HG02970 (cell line): ENCODE measurements around the gene KIAA1549.

Experiments
- ATAC-seq: cut with Tn5 transposase; IDR thresholded peaks from one replicate; pipeline ENCODE4 v1.9.1; 2021; ENCODE audit warnings: mild to moderate bottlenecking, moderate library complexity, moderate number of reproducible peaks; ENCODE audit not compliant: unreplicated experiment, low FRiP score

KIAA1549 gene

GRCh38 chr7:138913783-138914182, 67.4 kb downstream of the KIAA1549 start:
- no peak for ATAC-seq

DNA sequence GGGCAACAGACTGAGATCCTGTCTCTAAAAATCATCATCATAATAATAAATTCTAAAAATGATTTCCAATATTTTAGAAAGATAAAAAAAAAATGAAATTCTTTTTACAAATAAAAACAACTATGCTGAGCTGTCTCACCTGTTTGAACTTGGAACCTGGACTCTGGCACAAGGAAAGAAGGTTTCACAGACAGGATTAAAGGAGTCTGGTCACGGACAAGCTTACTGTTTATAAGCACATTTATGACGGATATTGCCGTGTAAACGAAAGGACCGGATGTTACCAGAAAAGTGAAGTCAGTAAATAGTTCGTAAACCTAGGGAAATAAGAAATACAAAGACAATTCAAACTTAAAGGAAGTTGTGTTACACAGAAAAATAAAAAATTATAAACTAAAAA, 70.2 kb downstream of the KIAA1549 start:
- ATAC-seq = no peak

DNA sequence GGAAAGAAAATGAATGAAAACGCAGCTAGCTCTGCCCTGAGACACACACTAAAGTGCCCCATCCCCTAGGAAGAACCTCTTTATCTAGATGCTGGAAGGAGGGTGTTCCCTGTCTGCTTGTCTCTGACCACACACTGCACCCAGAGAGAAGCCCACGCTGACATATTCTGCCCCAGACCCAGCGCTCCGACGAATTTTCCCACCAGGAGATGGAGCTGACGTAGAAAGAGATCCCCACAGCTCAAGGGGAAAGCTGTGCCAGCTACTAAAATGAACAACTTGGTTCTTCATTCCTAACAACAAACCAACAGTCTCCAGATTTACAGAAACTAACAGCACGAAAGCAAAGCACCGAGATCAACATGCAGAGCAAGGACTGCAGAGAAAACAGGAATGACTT, 73.3 kb downstream of the KIAA1549 start:
- no peak for ATAC-seq

DNA sequence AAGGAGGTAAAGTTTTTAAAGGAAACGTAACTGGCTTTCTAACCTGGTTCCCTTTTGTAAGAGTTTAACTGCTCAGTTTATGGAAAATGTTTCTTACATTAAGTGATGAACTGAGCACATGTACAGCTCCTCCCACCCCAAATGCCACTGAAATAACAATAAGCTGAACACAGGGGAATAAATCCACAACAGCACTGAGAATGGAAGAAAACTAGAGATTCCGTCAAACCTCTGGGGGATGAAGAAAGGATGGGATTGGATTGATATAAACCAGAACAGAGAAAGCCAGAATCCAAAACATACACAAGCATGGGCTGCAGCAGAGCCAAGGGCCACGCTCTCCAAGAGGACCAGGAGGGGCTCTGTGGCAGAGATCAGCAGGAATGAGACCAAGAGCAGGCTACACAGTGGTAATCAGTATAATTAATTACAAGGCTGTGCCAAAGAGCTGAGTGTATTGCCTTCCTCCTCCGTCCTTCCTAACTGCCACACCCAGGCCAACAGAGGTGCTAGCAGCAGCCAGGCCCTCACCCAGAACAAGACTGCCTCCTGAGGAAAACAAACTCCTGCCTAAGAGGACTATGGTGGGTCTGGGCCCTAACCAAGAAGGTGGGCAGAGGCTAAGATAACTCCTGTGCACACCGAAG, 73.9 kb downstream of the KIAA1549 start:
- no peak for ATAC-seq

- no peak for ATAC-seq
Measured at GRCh38 chr7:138903859-138904435, 77.2 kb downstream of the KIAA1549 start.

- no peak for ATAC-seq
Measured at GRCh38 chr7:138903186-138903820, 77.9 kb downstream of the KIAA1549 start.

DNA sequence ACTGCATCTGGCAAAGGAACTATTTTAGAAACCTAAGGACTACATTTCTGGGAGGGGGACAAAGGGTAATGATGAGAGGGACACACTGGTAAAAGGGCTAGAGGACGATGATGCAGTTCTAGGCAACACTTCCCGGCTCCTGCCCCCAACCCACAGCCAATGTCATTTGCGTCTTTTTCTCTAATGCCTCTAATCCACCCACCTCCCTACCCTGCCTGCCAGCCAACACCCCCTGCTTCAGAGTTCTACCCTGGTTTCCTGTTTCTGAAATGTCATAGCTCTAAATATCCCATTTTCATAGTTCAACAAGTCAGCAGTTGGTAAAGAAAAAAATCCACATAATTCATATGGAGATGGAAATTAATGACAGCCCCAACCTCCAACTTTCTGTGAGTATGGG, 79.0 kb downstream of the KIAA1549 start:
- no peak for ATAC-seq

DNA sequence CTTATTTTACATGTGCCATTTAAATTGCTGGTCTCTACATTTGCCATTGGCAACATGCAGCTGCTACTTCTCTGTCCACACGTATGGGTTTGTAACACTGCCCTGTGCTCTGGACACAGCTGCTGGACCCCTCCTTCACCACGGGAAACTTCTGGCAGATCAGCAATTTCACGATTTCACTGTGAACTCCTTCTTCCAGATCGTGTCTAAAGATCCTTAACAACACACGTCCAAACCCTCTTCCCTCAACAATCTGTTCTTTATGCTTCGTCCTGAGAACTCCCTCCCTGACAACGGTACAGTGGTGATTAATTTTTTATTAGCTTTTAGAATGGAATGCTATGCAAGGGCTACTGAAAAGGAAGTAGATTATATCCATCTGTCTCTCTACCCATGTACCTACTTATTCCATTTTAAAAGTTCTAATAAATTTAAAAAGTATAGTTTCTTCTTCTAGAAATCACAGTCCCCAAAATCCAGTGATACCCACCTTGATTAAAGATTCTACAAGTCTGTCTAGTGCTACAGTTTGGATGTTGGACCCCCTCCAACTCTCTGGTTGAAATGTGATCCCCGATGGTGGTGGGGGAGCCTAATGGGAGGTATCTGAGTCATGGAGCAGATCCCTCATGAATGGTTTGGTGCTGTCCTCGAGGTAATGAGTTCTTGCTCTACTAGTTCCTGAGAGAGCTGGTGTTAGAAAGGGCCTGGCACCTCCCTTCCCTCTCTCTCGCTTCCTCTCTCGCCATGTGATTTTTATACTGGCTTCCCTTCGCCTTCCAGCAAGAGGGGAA, 81.0 kb downstream of the KIAA1549 start:
- no peak for ATAC-seq

DNA sequence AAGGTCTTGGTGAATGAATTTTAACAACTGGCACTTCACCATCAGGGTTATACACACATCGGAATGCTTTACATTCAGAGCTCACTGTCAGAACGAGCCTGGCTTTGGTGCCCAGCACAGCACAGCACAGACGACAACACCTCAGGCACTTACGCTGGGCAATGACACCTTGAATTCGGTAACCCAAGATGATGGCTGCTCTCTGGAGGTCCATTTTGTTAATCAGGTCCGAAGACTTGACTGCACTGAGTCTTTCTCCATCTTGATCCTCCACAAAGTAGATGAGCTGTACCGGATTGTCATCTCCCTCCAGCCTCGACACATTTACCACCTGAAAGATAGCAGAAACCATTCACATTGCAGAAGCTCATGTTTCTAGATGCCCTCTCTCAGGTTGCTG, 82.4 kb downstream of the KIAA1549 start:
- ATAC-seq = no peak

DNA sequence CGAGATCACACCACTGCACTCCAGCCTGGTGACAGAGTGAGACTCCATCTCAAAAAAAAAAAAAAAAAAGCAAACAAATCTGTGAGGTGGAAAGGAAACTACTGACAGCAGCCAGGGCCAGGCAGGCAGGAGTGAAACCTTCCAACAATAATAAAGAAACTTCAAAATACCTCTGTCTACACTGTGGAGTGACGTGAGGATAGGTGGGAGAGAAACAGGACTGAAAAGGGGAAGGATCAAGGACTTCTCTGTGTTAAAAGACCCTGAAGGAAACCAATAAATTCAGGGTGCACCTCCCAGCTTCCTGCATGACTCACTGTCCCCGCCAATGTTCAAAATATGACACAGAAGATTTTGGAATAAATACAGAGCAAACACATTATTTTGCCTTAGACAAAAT, 82.9 kb downstream of the KIAA1549 start:
- ATAC-seq = no peak

GRCh38 chr7:138895679-138896078, 85.5 kb downstream of the KIAA1549 start:
- ATAC-seq = no peak

- ATAC-seq = no peak
Measured at GRCh38 chr7:138893258-138893657, 87.9 kb downstream of the KIAA1549 start.

GRCh38 chr7:138892812-138893211, 88.4 kb downstream of the KIAA1549 start:
- ATAC-seq = no peak

- no peak for ATAC-seq
Measured at GRCh38 chr7:138892006-138892630, 89.1 kb downstream of the KIAA1549 start.

DNA sequence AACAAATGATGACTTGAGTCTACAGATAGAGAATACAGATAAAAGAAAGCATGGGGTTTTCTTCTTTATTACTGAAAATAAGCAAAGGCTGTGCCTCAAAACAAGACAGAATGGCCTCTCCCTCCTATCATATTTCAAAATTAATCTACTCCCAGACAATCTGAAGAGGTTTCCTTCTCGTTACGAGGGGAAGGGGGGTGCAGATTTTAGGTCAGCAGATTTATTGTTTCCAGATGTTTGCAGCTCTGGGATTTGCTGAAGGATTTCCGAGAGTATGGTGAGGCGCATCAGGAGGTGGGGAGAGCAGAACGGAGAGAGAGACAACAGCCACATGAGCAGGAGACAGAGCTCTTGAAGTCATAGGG, 89.8 kb downstream of the KIAA1549 start:
- ATAC-seq = no peak

DNA sequence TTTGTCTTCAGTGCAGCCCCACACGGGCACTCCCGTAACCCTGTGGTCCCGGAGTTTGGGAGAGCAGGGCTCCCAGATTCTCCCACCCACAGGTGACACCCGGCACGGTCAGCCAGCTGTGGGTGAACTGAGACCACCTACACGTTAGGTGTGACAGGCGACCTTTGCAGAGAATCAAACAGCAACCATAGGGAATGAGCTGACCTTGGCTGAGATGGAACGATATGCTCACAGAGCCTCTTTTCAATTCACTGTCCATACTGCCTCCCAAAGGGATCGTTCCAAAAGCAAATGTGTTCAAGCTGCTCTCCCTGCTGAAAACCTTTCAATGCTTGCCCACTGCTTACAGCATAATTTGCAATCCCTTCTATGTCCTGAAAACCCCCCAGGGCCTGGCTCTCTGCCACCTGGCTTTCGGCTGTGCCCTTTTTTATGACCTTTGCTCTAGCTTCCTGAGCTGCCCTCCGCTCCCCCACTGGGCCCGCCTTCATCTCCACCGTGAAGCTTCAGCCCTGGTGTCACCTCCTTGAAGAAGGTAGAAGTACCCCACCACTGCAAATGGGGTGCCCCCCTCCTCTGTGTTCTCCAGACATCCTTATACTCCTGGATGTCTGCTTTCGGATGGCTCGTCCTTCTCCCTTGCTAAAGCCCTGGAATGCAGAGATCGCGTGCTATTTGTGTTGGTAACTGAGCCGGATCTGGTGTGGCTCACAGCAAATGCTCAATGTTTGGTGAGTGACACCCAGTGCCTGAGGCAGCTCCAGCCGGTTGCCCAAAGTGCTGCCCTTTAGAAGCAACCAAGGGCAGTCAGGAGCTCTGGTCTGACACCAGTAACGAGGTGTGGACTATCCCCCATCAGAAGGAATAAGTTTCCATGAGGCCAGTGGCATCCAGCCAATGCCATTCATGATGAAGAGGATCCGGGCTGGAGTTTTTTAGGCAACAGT, 90.4 kb downstream of the KIAA1549 start:
- no peak for ATAC-seq

- no peak for ATAC-seq
Measured at GRCh38 chr7:138889582-138890498, 91.3 kb downstream of the KIAA1549 start.

GRCh38 chr7:138887872-138888656, 93.1 kb downstream of the KIAA1549 start:
- ATAC-seq = no peak
